Mesenchymal stem cell (in vitro differentiated cells and primary cell): ENCODE results near the gene DNTTIP2.
A peak's percentile ranks its signal among the peaks of the same experiment; 100 is the strongest.

Experiments used
- DNase-seq: peaks from one replicate; pipeline ENCODE4 v3.0.0-alpha.2; 2013
- H2AFZ ChIP-seq: one replicate; pipeline ENCODE4 v1.6.1; 2013; ENCODE audit warnings: low read depth, mild to moderate bottlenecking, control low read depth, inconsistent platforms, low read length, moderate library complexity
- H2AK5ac ChIP-seq: 2 replicates; pipeline ENCODE4 v1.6.1; 2013; ENCODE audit warnings: low read length, moderate library complexity, mild to moderate bottlenecking, inconsistent platforms; ENCODE audit not compliant: severe bottlenecking
- H2BK120ac ChIP-seq: one replicate; pipeline ENCODE4 v1.6.1; 2013; ENCODE audit warnings: low read depth, mild to moderate bottlenecking, inconsistent platforms, low read length, moderate library complexity
- H2BK12ac ChIP-seq, 2 experiments: one replicate each; pipeline ENCODE4 v1.6.1; 2013; ENCODE audit warnings: inconsistent platforms in 2 of 2, low read length in 2 of 2, mild to moderate bottlenecking in 2 of 2, moderate library complexity in 2 of 2, control low read depth in 1 of 2
- H2BK15ac ChIP-seq: one replicate; pipeline ENCODE4 v1.6.1; 2013; ENCODE audit warnings: mild to moderate bottlenecking, low read depth, inconsistent platforms; ENCODE audit not compliant: poor library complexity, severe bottlenecking
- H2BK5ac ChIP-seq: 2 replicates; pipeline ENCODE4 v1.6.1; 2013; ENCODE audit warnings: low read depth, mild to moderate bottlenecking, low read length, control low read depth, inconsistent platforms; ENCODE audit not compliant: poor library complexity, severe bottlenecking
- H3K14ac ChIP-seq, 2 experiments: one replicate each; pipeline ENCODE4 v1.6.1; 2013; ENCODE audit warnings: inconsistent platforms in 2 of 2, low read length in 2 of 2, control low read depth in 1 of 2, mild to moderate bottlenecking in 1 of 2, moderate library complexity in 1 of 2
- H3K18ac ChIP-seq, 2 experiments: one replicate each; pipeline ENCODE4 v1.6.1; 2013; ENCODE audit warnings: inconsistent platforms in 2 of 2, low read length in 2 of 2, control low read depth in 1 of 2, low read depth in 1 of 2, mild to moderate bottlenecking in 1 of 2
- H3K23ac ChIP-seq, 2 experiments: one replicate each; pipeline ENCODE4 v1.6.1; 2013; ENCODE audit warnings: inconsistent platforms in 2 of 2, low read length in 2 of 2, mild to moderate bottlenecking in 2 of 2, moderate library complexity in 2 of 2, control low read depth in 1 of 2
- H3K27ac ChIP-seq: 2 replicates; pipeline ENCODE4 v1.5.1; 2013; ENCODE audit warnings: mild to moderate bottlenecking, moderate library complexity, low read length, control low read depth, inconsistent platforms; ENCODE audit not compliant: poor library complexity, severe bottlenecking
- H3K27me3 ChIP-seq, 2 experiments: 2 replicates each; pipeline versions ENCODE4 v1.6.1 to v1.7.0; 2013; ENCODE audit warnings: low read length in 2 of 2, mild to moderate bottlenecking in 2 of 2, moderate library complexity in 2 of 2, control low read depth in 1 of 2, inconsistent platforms in 1 of 2; ENCODE audit not compliant: control insufficient read depth in 1 of 2, insufficient read depth in 1 of 2
- H3K36me3 ChIP-seq, 2 experiments: 2 replicates each; pipeline versions ENCODE4 v1.6.1 to v1.7.0; 2013; ENCODE audit warnings: low read length in 2 of 2, control low read depth in 1 of 2, inconsistent platforms in 1 of 2, low read depth in 1 of 2, mild to moderate bottlenecking in 1 of 2; ENCODE audit not compliant: insufficient read depth in 2 of 2, control insufficient read depth in 1 of 2
- H3K4ac ChIP-seq, 2 experiments: one replicate each; pipeline ENCODE4 v1.6.1; 2013; ENCODE audit warnings: inconsistent platforms in 2 of 2, low read length in 2 of 2, mild to moderate bottlenecking in 2 of 2, moderate library complexity in 2 of 2, control low read depth in 1 of 2, low read depth in 1 of 2
- H3K4me1 ChIP-seq: 2 replicates; pipeline ENCODE4 v1.6.1; 2013; ENCODE audit warnings: low read depth, low read length, control low read depth; ENCODE audit not compliant: control insufficient read depth, insufficient read depth
- H3K4me2 ChIP-seq: 2 replicates; pipeline ENCODE4 v1.6.1; 2013; ENCODE audit warnings: low read length, mild to moderate bottlenecking, inconsistent platforms; ENCODE audit not compliant: poor library complexity, severe bottlenecking
- H3K4me3 ChIP-seq, 2 experiments: 2 replicates each; pipeline versions ENCODE4 v1.5.1 to v1.7.0; 2013; ENCODE audit warnings: low read length in 2 of 2, mild to moderate bottlenecking in 2 of 2, control low read depth in 1 of 2, low read depth in 1 of 2; ENCODE audit not compliant: insufficient read depth in 1 of 2
- H3K79me1 ChIP-seq: replicated peaks from 2 replicates; pipeline ENCODE4 v1.6.1; 2013; ENCODE audit warnings: mild to moderate bottlenecking, control low read depth, low read length, inconsistent platforms; ENCODE audit not compliant: poor library complexity, severe bottlenecking
- H3K9ac ChIP-seq: 2 replicates; pipeline ENCODE4 v1.7.0; 2013; ENCODE audit warnings: mild to moderate bottlenecking, low read length, moderate library complexity
- H3K9me3 ChIP-seq: 2 replicates; pipeline ENCODE4 v1.7.0; 2013; ENCODE audit warnings: mild to moderate bottlenecking, low read length; ENCODE audit not compliant: control insufficient read depth
- H4K8ac ChIP-seq: one replicate; pipeline ENCODE4 v1.6.1; 2013; ENCODE audit warnings: inconsistent platforms, mild to moderate bottlenecking, low read length, moderate library complexity
- H4K91ac ChIP-seq: one replicate; pipeline ENCODE4 v1.6.1; 2013; ENCODE audit warnings: mild to moderate bottlenecking, low read length, inconsistent platforms
- WGBS: methylation state at CpG from one replicate; pipeline ENCODE4 v1.1.7; 2013; ENCODE audit warnings: mixed read lengths; 5-methylcytosine and 5-hydroxymethylcytosine counted together

DNTTIP2 gene

GRCh38 chr1:93829061-93829460 is 49.9 kb downstream of the DNTTIP2 start:
- no peak for DNase-seq
- Histone ChIP-seq H3K36me3 (no peaks in the 10 kb centered on the region), H2BK15ac (no peak overlapping the region), H2BK12ac (no peak overlapping the region), H2BK120ac (no peak overlapping the region), H3K4me2 (no peak overlapping the region), H3K4me3 (no peak overlapping the region), H2BK5ac (no peak overlapping the region), H4K8ac (no peak overlapping the region), H3K4me1 (peaks cover 4% of the 10 kb centered on the region), H4K91ac (no peak overlapping the region), H2AFZ (no peak overlapping the region), H3K9me3 (no peaks in the 10 kb centered on the region), H3K9ac (no peak overlapping the region), H3K18ac (peak overlapping the region in 1 of 2 experiments; percentile 17), H3K27ac (no peak overlapping the region), H3K27me3 (no peaks in the 10 kb centered on the region), H3K23ac (no peak overlapping the region), H2AK5ac (no peak overlapping the region), H3K79me1 (no peaks in the 10 kb centered on the region), H3K14ac (no peak overlapping the region), H3K4ac (no peak overlapping the region)
- 100% methylated on average over 3 of the region's 4 CpGs for WGBS

- no peak overlapping the region for H4K91ac ChIP-seq
- no peak overlapping the region for H2BK12ac ChIP-seq
- H2AK5ac ChIP-seq, result no peak overlapping the region
- 92% methylated on average over 1 of the region's 1 CpG for WGBS
- H3K4me3 ChIP-seq, result peak overlapping the region in 1 of 2 experiments; percentile 19
- H2BK15ac ChIP-seq, result peak overlapping the region; percentile 48
- no peak overlapping the region for H2BK5ac ChIP-seq
- peaks cover 4% of the 10 kb centered on the region for H3K4me1 ChIP-seq
- no peak overlapping the region for H2BK120ac ChIP-seq
- peak overlapping the region in 1 of 2 experiments; percentile 4 for H3K4ac ChIP-seq
- no peak overlapping the region for H3K4me2 ChIP-seq
- no peak overlapping the region for H3K23ac ChIP-seq
- no peak overlapping the region for H3K27ac ChIP-seq
- no peaks in the 10 kb centered on the region for H3K36me3 ChIP-seq
- H3K18ac ChIP-seq, result no peak overlapping the region
- no peaks in the 10 kb centered on the region for H3K9me3 ChIP-seq
- DNase-seq, result no peak
- no peaks in the 10 kb centered on the region for H3K79me1 ChIP-seq
- H2AFZ ChIP-seq, result no peak overlapping the region
- H3K9ac ChIP-seq, result no peak overlapping the region
- H3K27me3 ChIP-seq, result no peaks in the 10 kb centered on the region
- no peak overlapping the region for H3K14ac ChIP-seq
- no peak overlapping the region for H4K8ac ChIP-seq
These were observed 50.6 kb downstream of the DNTTIP2 start for GRCh38 chr1:93828367-93828755.

GRCh38 chr1:93827633-93828366 is 51.2 kb downstream of the DNTTIP2 start:
- peak; percentile 70 for DNase-seq
- 86% methylated on average over 3 of the region's 3 CpGs for WGBS
- Histone ChIP-seq H2AFZ (no peak overlapping the region), H2BK12ac (peak overlapping the region; percentile 15 to 21), H3K9me3 (no peaks in the 10 kb centered on the region), H3K79me1 (no peaks in the 10 kb centered on the region), H2BK15ac (no peak overlapping the region), H2AK5ac (no peak overlapping the region), H4K91ac (no peak overlapping the region), H2BK5ac (no peak overlapping the region), H4K8ac (no peak overlapping the region), H3K18ac (no peak overlapping the region), H2BK120ac (no peak overlapping the region), H3K4me1 (peaks cover 4% of the 10 kb centered on the region), H3K9ac (no peak overlapping the region), H3K27ac (no peak overlapping the region), H3K36me3 (no peaks in the 10 kb centered on the region), H3K23ac (no peak overlapping the region), H3K14ac (peak overlapping the region in 1 of 2 experiments; percentile 77), H3K4ac (no peak overlapping the region), H3K4me2 (no peak overlapping the region), H3K4me3 (peak overlapping the region in 1 of 2 experiments; percentile 19), H3K27me3 (no peaks in the 10 kb centered on the region)

- Histone ChIP-seq H3K23ac (no peak overlapping the region), H3K27ac (no peak overlapping the region), H2AK5ac (no peak overlapping the region), H4K91ac (no peak overlapping the region), H3K14ac (no peak overlapping the region), H3K4ac (peak overlapping the region in 1 of 2 experiments; percentile 28), H2BK120ac (peak overlapping the region; percentile 51), H3K4me1 (peaks cover 4% of the 10 kb centered on the region), H3K4me3 (no peak overlapping the region), H2BK12ac (peak overlapping the region in 1 of 2 experiments; percentile 68), H3K79me1 (no peaks in the 10 kb centered on the region), H3K36me3 (no peaks in the 10 kb centered on the region), H3K4me2 (no peak overlapping the region), H2BK15ac (no peak overlapping the region), H2AFZ (no peak overlapping the region), H3K18ac (peak overlapping the region in 1 of 2 experiments; percentile 37), H3K27me3 (no peaks in the 10 kb centered on the region), H3K9ac (no peak overlapping the region), H3K9me3 (no peaks in the 10 kb centered on the region), H4K8ac (no peak overlapping the region), H2BK5ac (no peak overlapping the region)
- 83% methylated on average over 1 of the region's 1 CpG for WGBS
- no peak for DNase-seq
These were observed 51.9 kb downstream of the DNTTIP2 start for GRCh38 chr1:93827128-93827527.
